HK-2 (cell line): Measurements from ENCODE around the gene GBA3.

Source experiments
- DNase-seq: peaks from one replicate; pipeline ENCODE4 v3.0.0-alpha.2; 2018; ENCODE audit not compliant: unreplicated experiment

Gene GBA3

GRCh38 chr4:22780317-22780716 is 87.6 kb downstream of the GBA3 start:
- no peak for DNase-seq

GRCh38 chr4:22780797-22781196 is 88.1 kb downstream of the GBA3 start:
- no peak for DNase-seq

GRCh38 chr4:22787753-22788375 is 95.1 kb downstream of the GBA3 start:
- no peak for DNase-seq

- DNase-seq = no peak
Measured at GRCh38 chr4:22790631-22791030, 97.9 kb downstream of the GBA3 start.

- no peak for DNase-seq
Measured at GRCh38 chr4:22794732-22795131, 102.0 kb downstream of the GBA3 start.

GRCh38 chr4:22801391-22801790 is 108.7 kb downstream of the GBA3 start:
- no peak for DNase-seq

- no peak for DNase-seq
Measured at GRCh38 chr4:22802876-22803275, 110.1 kb downstream of the GBA3 start.

GRCh38 chr4:22803512-22803911 is 110.8 kb downstream of the GBA3 start:
- DNase-seq = no peak

GRCh38 chr4:22814906-22815305 is 122.2 kb downstream of the GBA3 start:
- DNase-seq = no peak

- no peak for DNase-seq
Measured at GRCh38 chr4:22824091-22824490, 131.4 kb downstream of the GBA3 start.

GRCh38 chr4:22842360-22843018 is 149.8 kb downstream of the GBA3 start:
- DNase-seq = no peak

GRCh38 chr4:22848332-22848731 is 155.6 kb downstream of the GBA3 start:
- DNase-seq = no peak

GRCh38 chr4:22850055-22850454 is 157.3 kb downstream of the GBA3 start:
- DNase-seq = no peak

- no peak for DNase-seq
Measured at GRCh38 chr4:22850630-22851029, 157.9 kb downstream of the GBA3 start.

- DNase-seq = no peak
Measured at GRCh38 chr4:22857411-22857810, 164.7 kb downstream of the GBA3 start.

GRCh38 chr4:22859318-22859717 is 166.6 kb downstream of the GBA3 start:
- DNase-seq = no peak
